ENCODE results near the gene STX5.

GRCh38 chr11:62817129-62817528, 14.7 kb downstream of the STX5 start:
- TF ChIP-seq EZH2 (IDR thresholded peaks at IDR 0.05) (no peak), POLR2AphosphoS5 (IDR thresholded peaks at IDR 0.05; ENCODE audit: borderline replicate concordance, low read depth, low read length) (no peak), FOXP2 (optimal IDR thresholded peaks at IDR 0.05; ENCODE audit: control extremely low read depth, extremely low read length, insufficient read depth) (no peak)
